ENCODE results near the gene ARRB1. TPM values are rescaled to one million over a fixed set of nuclear protein-coding genes. Genes with fewer than 3 reads are reported as not detected.

Gene ARRB1
- total and polyA plus RNA-seq, 2 of the 13 experiments (the other 11 are each of a cell fraction or from before 2014, with no cell fraction given): 22.5 to 35.7 TPM

DNA sequence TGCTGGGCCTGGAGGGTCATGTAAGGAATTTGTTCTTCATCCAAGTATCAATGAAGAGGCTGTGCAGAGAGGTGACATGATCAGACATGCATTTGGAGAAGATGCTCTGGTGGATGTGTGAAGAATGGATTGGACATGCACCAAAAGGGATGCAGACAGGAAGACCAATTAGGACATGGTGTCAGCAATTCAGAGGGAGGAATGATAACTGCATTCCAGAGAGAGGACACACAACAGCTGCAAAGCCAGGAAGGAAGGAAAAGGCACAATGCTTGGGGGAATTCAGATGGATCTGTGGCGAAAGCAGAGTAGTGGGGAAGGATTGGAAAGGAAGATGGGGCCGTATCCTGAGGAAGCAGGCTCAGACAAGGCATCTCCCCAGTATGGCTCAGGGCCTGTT, 5.2 kb upstream of the ARRB1 start (continued):
- TF ChIP-seq CBX2 (IDR thresholded peaks at IDR 0.05; ENCODE audit: low read depth, low read length) (no peak), CBX2 (CRISPR knock-in tag; IDR thresholded peaks at IDR 0.05; ENCODE audit: low read depth) (no peak)

- H3K4me1 ChIP-seq (ENCODE audit: insufficient read depth, low read length): peaks cover 21% of the 10 kb centered on the region
- intact Hi-C loops (cut with micrococcal nuclease; ENCODE audit: unreplicated experiment): no loop called here
- CTCF ChIA-PET (ENCODE audit: low intra/inter-chr PET ratio, low total read pairs): no interaction called here
- FAIRE-seq (no peak), ATAC-seq (no peak), DNase-seq (ENCODE audit: low spot score) (no peak)
- no TSS peak for BruUV-seq (replicated peaks)
- H4K20me1 ChIP-seq (ENCODE audit: insufficient read depth, low read length): no peaks in the 10 kb centered on the region
- no peak overlapping the region for H3K4me2 ChIP-seq (ENCODE audit: low read depth, low read length)
- H3K36me3 ChIP-seq (replicated peaks in 1 of 2; ENCODE audit: control insufficient read depth in 1 of 2, insufficient read depth in 2 of 2, low read length in 2 of 2): no peaks in the 10 kb centered on the region
- POLR2A ChIA-PET: interaction anchor here (1.2 kb wide), 1 partner anchor 17 kb away, joined by 3 read pairs; no protein-coding TSS in a partner anchor
- H3K9me3 ChIP-seq (ENCODE audit: low read length): no peaks in the 10 kb centered on the region
- no peak overlapping the region for H2AFZ ChIP-seq (ENCODE audit: low read length)
- WGBS (ENCODE audit: low lambda C conversion rate): 36% methylated on average over 9 of the region's 10 CpGs
- H3K79me2 ChIP-seq (ENCODE audit: insufficient read depth, low read length): peaks cover 13% of the 10 kb centered on the region
- in situ Hi-C loops (cut with HindIII; ENCODE audit: extremely low pct_ligation_motif_present, low pct_unique_long_range_greater_than_20kb): no loop called here
- H3K4me3 ChIP-seq (replicated peaks in 1 of 3; ENCODE audit: insufficient read depth in 1 of 3, low read depth in 2 of 3, low read length in 3 of 3): no peak overlapping the region
- peaks cover 5 to 14% of the 10 kb centered on the region in 2 experiments; a peak in 3 of 5 replicates for H3K27me3 ChIP-seq (ENCODE audit: control insufficient read depth in 1 of 2, insufficient read depth in 2 of 2, low read length in 2 of 2)
- H3K27ac ChIP-seq (ENCODE audit: extremely low read length, insufficient read depth, low read length): no peak overlapping the region
- no peak overlapping the region for H3K9ac ChIP-seq (ENCODE audit: insufficient read depth, low read depth, low read length)
- TF ChIP-seq ZNF326 (CRISPR knock-in tag; IDR thresholded peaks at IDR 0.05; ENCODE audit: borderline replicate concordance) (no peak), PHF21A (CRISPR knock-in tag; IDR thresholded peaks at IDR 0.05) (no peak), ATF5 (CRISPR knock-in tag; IDR thresholded peaks at IDR 0.05; ENCODE audit: low read depth) (no peak), ZFP36L1 (CRISPR knock-in tag; IDR thresholded peaks at IDR 0.05) (no peak), ZNF841 (CRISPR knock-in tag; IDR thresholded peaks at IDR 0.05; ENCODE audit: borderline replicate concordance) (no peak), ZNF614 (CRISPR knock-in tag; IDR thresholded peaks at IDR 0.05; ENCODE audit: borderline replicate concordance) (no peak), MAZ (IDR thresholded peaks at IDR 0.05; ENCODE audit: borderline replicate concordance, low read depth, low read length) (no peak), MAZ (CRISPR knock-in tag; IDR thresholded peaks at IDR 0.05; ENCODE audit: low read depth) (no peak), SSRP1 (CRISPR knock-in tag; IDR thresholded peaks at IDR 0.05) (no peak), ZFAT (CRISPR knock-in tag; conservative IDR thresholded peaks at IDR 0.05) (no peak), MTERF4 (CRISPR knock-in tag; IDR thresholded peaks at IDR 0.05) (no peak), MLXIP (CRISPR knock-in tag; IDR thresholded peaks at IDR 0.05; ENCODE audit: borderline replicate concordance) (no peak), SIN3B (IDR thresholded peaks at IDR 0.05; ENCODE audit: low read length) (no peak), NFIB (CRISPR knock-in tag; IDR thresholded peaks at IDR 0.05; ENCODE audit: borderline replicate concordance) (no peak), ZNF577 (CRISPR knock-in tag; IDR thresholded peaks at IDR 0.05; ENCODE audit: borderline replicate concordance, low read depth) (no peak), SKI (IDR thresholded peaks at IDR 0.05; ENCODE audit: partially characterized antibody) (no peak), ZNF136 (CRISPR knock-in tag; IDR thresholded peaks at IDR 0.05; ENCODE audit: low read depth) (no peak)
Measured at GRCh38 chr11:75355051-75355450, 3.6 kb upstream of the ARRB1 start.
